Chondrocyte (in vitro differentiated cells): Measurements from ENCODE around the gene TBRG4. TPM values are rescaled to one million over a fixed set of nuclear protein-coding genes. Genes with fewer than 3 reads are reported as not detected.

Source experiments
- DNase-seq: peaks from one replicate; pipeline ENCODE4 v3.0.0; 2021; ENCODE audit warnings: mixed read lengths, low spot score
- H3K27ac Mint-ChIP-seq: one replicate; pipeline ENCODE4 v1.8.0; 2021; ENCODE audit warnings: mild to moderate bottlenecking, moderate library complexity, mixed read lengths; ENCODE audit not compliant: unreplicated experiment
- H3K27me3 Mint-ChIP-seq: 2 replicates; pipeline ENCODE4 v1.8.0; 2021; ENCODE audit warnings: low read depth, mixed read lengths
- H3K36me3 Mint-ChIP-seq: 2 replicates; pipeline ENCODE4 v1.8.0; 2021; ENCODE audit warnings: low read depth, mixed read lengths
- H3K4me1 Mint-ChIP-seq: 2 replicates; pipeline ENCODE4 v1.8.0; 2021; ENCODE audit warnings: low read depth, mild to moderate bottlenecking, mixed read lengths
- H3K4me3 Mint-ChIP-seq: one replicate; pipeline ENCODE4 v1.8.0; 2021; ENCODE audit warnings: mild to moderate bottlenecking, moderate library complexity, mixed read lengths; ENCODE audit not compliant: unreplicated experiment
- H3K9me3 Mint-ChIP-seq: 2 replicates; pipeline ENCODE4 v1.8.0; 2021; ENCODE audit warnings: low read depth, mixed read lengths
- CTCF ChIP-seq: fragments of 200-600 bp; sonication (generic); IDR thresholded peaks from 2 replicates; pipeline ENCODE4 v1.5.0; 2021; ENCODE audit warnings: antibody characterized with exemption, mild to moderate bottlenecking, moderate library complexity
- total RNA-seq: library from RNA; stranded (reverse); gene quantifications from 3 replicates; pipeline ENCODE4 v1.2.1, GENCODE V29; 2021

TBRG4 gene
- total RNA-seq, 1 donor from 2014 or later, result 39.5 TPM

DNA sequence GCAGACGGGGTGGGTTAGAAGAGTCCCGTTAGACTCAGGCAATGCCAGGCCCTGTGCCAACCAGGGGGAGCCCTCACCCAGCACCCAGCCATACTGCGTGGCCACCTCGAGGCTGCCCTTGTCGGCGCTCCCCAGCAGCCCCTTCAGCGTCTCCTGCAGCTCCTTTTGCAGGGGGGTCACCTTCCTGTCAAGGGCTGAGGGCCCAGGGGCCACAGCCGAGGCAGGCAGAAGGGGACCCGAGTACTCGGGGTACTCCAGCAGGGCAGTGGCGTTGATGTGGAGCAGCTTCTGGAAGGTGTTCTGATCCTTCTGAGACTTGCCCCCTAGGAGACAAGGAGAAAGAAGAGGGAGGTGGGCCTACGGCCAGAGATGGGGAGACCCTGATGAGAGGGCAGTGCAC is 9.7 kb downstream of the TBRG4 start:
- Mint-ChIP-seq H3K4me1 (no peaks in the 10 kb centered on the region), H3K27me3 (no peaks in the 10 kb centered on the region), H3K9me3 (no peaks in the 10 kb centered on the region), H3K4me3 (no peak overlapping the region), H3K27ac (no peak overlapping the region), H3K36me3 (peaks cover 17% of the 10 kb centered on the region)
- DNase-seq, result no peak
- TF ChIP-seq CTCF, result no peak

- no peak for TF ChIP-seq CTCF
- Mint-ChIP-seq H3K9me3 (no peaks in the 10 kb centered on the region), H3K4me3 (no peak overlapping the region), H3K36me3 (peaks cover 17% of the 10 kb centered on the region), H3K27me3 (no peaks in the 10 kb centered on the region), H3K27ac (no peak overlapping the region), H3K4me1 (no peaks in the 10 kb centered on the region)
- DNase-seq, result no peak
Observed at GRCh38 chr7:45100761-45101480, 10.6 kb downstream of the TBRG4 start.

- no peaks in the 10 kb centered on the region for H3K9me3 Mint-ChIP-seq
- no peak for DNase-seq
- no peaks in the 10 kb centered on the region for H3K4me1 Mint-ChIP-seq
- no peak overlapping the region for H3K27ac Mint-ChIP-seq
- peaks cover 17% of the 10 kb centered on the region for H3K36me3 Mint-ChIP-seq
- no peak overlapping the region for H3K4me3 Mint-ChIP-seq
- H3K27me3 Mint-ChIP-seq, result no peaks in the 10 kb centered on the region
- no peak for TF ChIP-seq CTCF
Observed at GRCh38 chr7:45099891-45100760, 11.4 kb downstream of the TBRG4 start.

GRCh38 chr7:45098983-45099839 is 12.3 kb downstream of the TBRG4 start:
- H3K36me3 Mint-ChIP-seq, result peaks cover 17% of the 10 kb centered on the region
- H3K9me3 Mint-ChIP-seq, result peaks cover 3% of the 10 kb centered on the region
- no peak for TF ChIP-seq CTCF
- no peaks in the 10 kb centered on the region for H3K27me3 Mint-ChIP-seq
- no peaks in the 10 kb centered on the region for H3K4me1 Mint-ChIP-seq
- no peak for DNase-seq
- no peak overlapping the region for H3K27ac Mint-ChIP-seq
- no peak overlapping the region for H3K4me3 Mint-ChIP-seq

GRCh38 chr7:45092931-45093235 is 18.6 kb downstream of the TBRG4 start:
- Mint-ChIP-seq H3K36me3 (peaks cover 2% of the 10 kb centered on the region), H3K4me3 (no peak overlapping the region), H3K9me3 (peaks cover 6% of the 10 kb centered on the region), H3K27me3 (no peaks in the 10 kb centered on the region), H3K27ac (no peak overlapping the region), H3K4me1 (peaks cover 5% of the 10 kb centered on the region)
- no peak for TF ChIP-seq CTCF
- no peak for DNase-seq
